K562 (cell line): Measurements from ENCODE around the gene NEK3. TPM values are rescaled to one million over a fixed set of nuclear protein-coding genes. Genes with fewer than 3 reads are reported as not detected.

ENCODE experiments used
- ARID1B ChIP-seq: fragments of 450-650 bp; IDR thresholded peaks from 2 replicates; pipeline ENCODE4 v1.6.1; 2016; ENCODE audit warnings: antibody characterized with exemption, mild to moderate bottlenecking, inconsistent platforms
- BRD4 ChIP-seq: fragments of 200-600 bp; sonication (generic); IDR thresholded peaks from 2 replicates; pipeline ENCODE4 v1.6.1; 2017; ENCODE audit warnings: inconsistent platforms
- CBFA2T3 ChIP-seq: fragments of 450-650 bp; IDR thresholded peaks from 2 replicates; pipeline ENCODE4 v1.6.1; 2017
- CBX3 ChIP-seq, 2 experiments: IDR thresholded peaks; 1 replicate in 1 of 2; 2 replicates in 1 of 2; pipeline ENCODE4 v1.6.1; 2012; ENCODE audit warnings: inconsistent platforms in 2 of 2, low read length in 2 of 2, borderline replicate concordance in 1 of 2, control low read depth in 1 of 2
- EP300 ChIP-seq: IDR thresholded peaks from 2 replicates; pipeline ENCODE4 v1.6.1; 2012; ENCODE audit warnings: low read length, improper control_type of control experiment
- EP400 ChIP-seq: fragments of 450-650 bp; IDR thresholded peaks from 2 replicates; pipeline ENCODE4 v1.6.1; 2017; ENCODE audit warnings: antibody characterized with exemption, mild to moderate bottlenecking, moderate library complexity
- EZH2 ChIP-seq: IDR thresholded peaks from 2 replicates; pipeline ENCODE4 v1.6.1; 2012; ENCODE audit warnings: low read depth, mild to moderate bottlenecking, inconsistent platforms, low read length, borderline replicate concordance
- KDM5B ChIP-seq: fragments of 200-600 bp; sonication (generic); IDR thresholded peaks from 2 replicates; pipeline ENCODE4 v1.6.1; 2012; ENCODE audit warnings: low read depth, mild to moderate bottlenecking, moderate library complexity, low read length, control low read depth, inconsistent platforms; ENCODE audit not compliant: insufficient replicate concordance
- MCM2 ChIP-seq: fragments of 450-650 bp; IDR thresholded peaks from 2 replicates; pipeline ENCODE4 v1.6.1; 2017; ENCODE audit warnings: low read depth, mild to moderate bottlenecking
- MED1 ChIP-seq: sonication (generic); formaldehyde crosslinking; IDR thresholded peaks from 2 replicates; pipeline ENCODE4 v1.8.1; 2023; ENCODE audit warnings: missing genetic modification reagents, borderline replicate concordance
- MTA2 ChIP-seq: fragments of 450-650 bp; IDR thresholded peaks from 2 replicates; pipeline ENCODE4 v1.6.1; 2016; ENCODE audit warnings: low read depth
- NCOA4 ChIP-seq: fragments of 450-650 bp; IDR thresholded peaks from 2 replicates; pipeline ENCODE4 v1.6.1; 2018; ENCODE audit warnings: mild to moderate bottlenecking; ENCODE audit not compliant: partially characterized antibody
- NR1H2 ChIP-seq: sonication (generic); formaldehyde crosslinking; IDR thresholded peaks from 2 replicates; pipeline ENCODE4 v1.4.0; 2020; ENCODE audit warnings: mild to moderate bottlenecking, missing genetic modification reagents
- POLR2AphosphoS5 ChIP-seq: IDR thresholded peaks from 2 replicates; pipeline ENCODE4 v1.6.1; 2011; ENCODE audit warnings: mild to moderate bottlenecking, low read depth, low read length, moderate library complexity; ENCODE audit not compliant: control insufficient read depth, insufficient read depth
- RBM34 ChIP-seq: fragments of 200-400 bp; formaldehyde crosslinking; IDR thresholded peaks from 2 replicates; pipeline ENCODE4 v1.6.1; 2018; ENCODE audit warnings: low read length, borderline replicate concordance; ENCODE audit not compliant: insufficient read depth
- SMARCA4 ChIP-seq: fragments of 450-650 bp; IDR thresholded peaks from 2 replicates; pipeline ENCODE4 v1.6.1; 2016
- TEAD4 ChIP-seq, 2 experiments: sonication (generic) in 1 of 2; formaldehyde crosslinking in 1 of 2; IDR thresholded peaks; 2 replicates each; pipeline versions ENCODE4 v1.6.1 to v1.8.0; 2012 to 2022; ENCODE audit warnings: borderline replicate concordance in 1 of 2, inconsistent platforms in 1 of 2, low read length in 1 of 2, mild to moderate bottlenecking in 1 of 2, missing genetic modification reagents in 1 of 2
- XRCC3 ChIP-seq: fragments of 450-650 bp; IDR thresholded peaks from 2 replicates; pipeline ENCODE4 v1.6.1; 2017; ENCODE audit warnings: mild to moderate bottlenecking, moderate library complexity
- ZNF175 ChIP-seq: fragments of 200-800 bp; sonication (Bioruptor generic); IDR thresholded peaks from 2 replicates; pipeline ENCODE4 v1.6.1; 2016; ENCODE audit warnings: low read depth, mild to moderate bottlenecking, missing genetic modification characterization, missing compliant biosample characterization
- ZNF239 ChIP-seq: fragments of 250-450 bp; sonication (Bioruptor Pico); IDR thresholded peaks from 2 replicates; pipeline ENCODE4 v1.4.0; 2020; ENCODE audit warnings: mild to moderate bottlenecking
- ZNF253 ChIP-seq: fragments of 250-450 bp; sonication (Bioruptor Pico); conservative IDR thresholded peaks from 2 replicates; pipeline ENCODE4 v1.6.1; 2021; ENCODE audit warnings: mild to moderate bottlenecking
- ZNF586 ChIP-seq: fragments of 450-650 bp; formaldehyde crosslinking; conservative IDR thresholded peaks from 2 replicates; pipeline ENCODE4 v1.4.0; 2020; ENCODE audit warnings: mild to moderate bottlenecking, moderate library complexity
- polyA plus RNA-seq, 8 experiments: library from polyadenylated mRNA; depleted of rRNA in 4 of 8; stranded (reverse) in 5 of 8; unstranded in 3 of 8; fragments of >200 nt; fragmentation: Nextera tagmentation in 2 of 8; fragmentation: Illumina TruSeq in 1 of 8; extraction: Ambion mirVana in 2 of 8; extraction: Trizol in 1 of 8; gene quantifications; 2 replicates each; pipeline versions ENCODE4 v1.2.1 to v1.2.3, GENCODE V29; 2011 to 2014; ENCODE audit warnings: inconsistent platforms in 1 of 8, missing spikeins in 1 of 8
- total RNA-seq, 7 experiments: library from RNA; depleted of rRNA in 6 of 7; stranded (reverse); fragments of >200 nt in 6 of 7; fragmentation: Illumina TruSeq in 2 of 7; extraction: Trizol in 2 of 7; gene quantifications; 2 replicates each; pipeline versions ENCODE4 v1.2.1 to v1.2.3, GENCODE V29; 2011 to 2021; ENCODE audit warnings: low replicate concordance in 1 of 7
- TF ChIP-seq, protein P1 (sequence below): fragments of 450-650 bp; IDR thresholded peaks from 2 replicates; pipeline ENCODE4 v1.6.1; 2018; ENCODE audit not compliant: partially characterized antibody
- TF ChIP-seq, protein P2 (sequence below), 2 experiments: fragments of 150-350 bp in 1 of 2; IDR thresholded peaks; 2 replicates each; pipeline ENCODE4 v1.6.1; 2012 to 2016; ENCODE audit warnings: low read depth in 2 of 2, low read length in 2 of 2, mild to moderate bottlenecking in 1 of 2, moderate library complexity in 1 of 2

Gene NEK3
- total and polyA plus RNA-seq, 9 of the 15 experiments (the other 6 are each of a cell fraction or from before 2014, with no cell fraction given): 6.2 to 11.0 (median 9.3) TPM

DNA sequence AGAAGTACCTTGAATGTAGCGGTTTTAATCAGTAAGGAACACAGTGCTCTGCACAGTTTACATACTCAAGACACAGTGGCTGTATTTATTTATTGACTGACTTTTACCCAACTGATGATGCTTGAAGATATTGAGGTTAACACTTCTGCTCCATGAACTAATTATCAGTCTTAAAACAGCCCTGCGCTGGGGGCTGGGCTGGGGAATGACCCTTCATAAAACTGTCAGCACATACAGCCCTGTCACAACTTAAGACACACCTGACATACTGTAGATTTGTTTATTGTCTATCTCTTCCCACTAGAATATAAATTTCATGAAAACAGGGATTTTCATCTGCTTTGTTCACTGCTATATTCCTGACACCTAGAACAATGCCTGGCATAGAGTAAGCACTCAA, 41.3 kb downstream of the NEK3 start (continued):
- TF ChIP-seq ZNF175 (CRISPR knock-in tag) (no peak), MTA2 (peak; percentile 38; the same call in 1 of the 2 replicates), KDM5B (no peak), POLR2AphosphoS5 (peak; percentile 30; the same call in 1 of the 2 replicates), EP400 (no peak), SMARCA4 (0 out of 2 replicates have a peak, but pooled peaks have one; percentile 35), BRD4 (no peak), RBM34 (no peak), ZNF253 (CRISPR knock-in tag) (no peak), CBX3 (IDR thresholded peaks at IDR 0.05; ENCODE audit: borderline replicate concordance in 1 of 2, low read length in 2 of 2) (no peak), EP300 (peak; percentile 56), ARID1B (peak; percentile 74), ZNF586 (no peak), TEAD4 (IDR thresholded peaks at IDR 0.05; ENCODE audit: low read length) (peak; percentile 70), TEAD4 (CRISPR knock-in tag; IDR thresholded peaks at IDR 0.05; ENCODE audit: borderline replicate concordance) (no peak), XRCC3 (no peak), MED1 (CRISPR knock-in tag) (no peak), NR1H2 (no peak), CBFA2T3 (peak; percentile 84), MCM2 (no peak), NCOA4 (no peak), ZNF239 (CRISPR knock-in tag) (no peak), EZH2 (no peak)
- TF ChIP-seq, protein P1, sequence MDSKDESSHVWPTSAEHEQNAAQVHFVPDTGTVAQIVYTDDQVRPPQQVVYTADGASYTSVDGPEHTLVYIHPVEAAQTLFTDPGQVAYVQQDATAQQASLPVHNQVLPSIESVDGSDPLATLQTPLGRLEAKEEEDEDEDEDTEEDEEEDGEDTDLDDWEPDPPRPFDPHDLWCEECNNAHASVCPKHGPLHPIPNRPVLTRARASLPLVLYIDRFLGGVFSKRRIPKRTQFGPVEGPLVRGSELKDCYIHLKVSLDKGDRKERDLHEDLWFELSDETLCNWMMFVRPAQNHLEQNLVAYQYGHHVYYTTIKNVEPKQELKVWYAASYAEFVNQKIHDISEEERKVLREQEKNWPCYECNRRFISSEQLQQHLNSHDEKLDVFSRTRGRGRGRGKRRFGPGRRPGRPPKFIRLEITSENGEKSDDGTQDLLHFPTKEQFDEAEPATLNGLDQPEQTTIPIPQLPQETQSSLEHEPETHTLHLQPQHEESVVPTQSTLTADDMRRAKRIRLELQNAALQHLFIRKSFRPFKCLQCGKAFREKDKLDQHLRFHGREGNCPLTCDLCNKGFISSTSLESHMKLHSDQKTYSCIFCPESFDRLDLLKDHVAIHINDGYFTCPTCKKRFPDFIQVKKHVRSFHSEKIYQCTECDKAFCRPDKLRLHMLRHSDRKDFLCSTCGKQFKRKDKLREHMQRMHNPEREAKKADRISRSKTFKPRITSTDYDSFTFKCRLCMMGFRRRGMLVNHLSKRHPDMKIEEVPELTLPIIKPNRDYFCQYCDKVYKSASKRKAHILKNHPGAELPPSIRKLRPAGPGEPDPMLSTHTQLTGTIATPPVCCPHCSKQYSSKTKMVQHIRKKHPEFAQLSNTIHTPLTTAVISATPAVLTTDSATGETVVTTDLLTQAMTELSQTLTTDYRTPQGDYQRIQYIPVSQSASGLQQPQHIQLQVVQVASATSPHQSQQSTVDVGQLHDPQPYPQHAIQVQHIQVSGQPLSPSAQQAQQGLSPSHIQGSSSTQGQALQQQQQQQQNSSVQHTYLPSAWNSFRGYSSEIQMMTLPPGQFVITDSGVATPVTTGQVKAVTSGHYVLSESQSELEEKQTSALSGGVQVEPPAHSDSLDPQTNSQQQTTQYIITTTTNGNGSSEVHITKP: no peak
- TF ChIP-seq, protein P2, sequence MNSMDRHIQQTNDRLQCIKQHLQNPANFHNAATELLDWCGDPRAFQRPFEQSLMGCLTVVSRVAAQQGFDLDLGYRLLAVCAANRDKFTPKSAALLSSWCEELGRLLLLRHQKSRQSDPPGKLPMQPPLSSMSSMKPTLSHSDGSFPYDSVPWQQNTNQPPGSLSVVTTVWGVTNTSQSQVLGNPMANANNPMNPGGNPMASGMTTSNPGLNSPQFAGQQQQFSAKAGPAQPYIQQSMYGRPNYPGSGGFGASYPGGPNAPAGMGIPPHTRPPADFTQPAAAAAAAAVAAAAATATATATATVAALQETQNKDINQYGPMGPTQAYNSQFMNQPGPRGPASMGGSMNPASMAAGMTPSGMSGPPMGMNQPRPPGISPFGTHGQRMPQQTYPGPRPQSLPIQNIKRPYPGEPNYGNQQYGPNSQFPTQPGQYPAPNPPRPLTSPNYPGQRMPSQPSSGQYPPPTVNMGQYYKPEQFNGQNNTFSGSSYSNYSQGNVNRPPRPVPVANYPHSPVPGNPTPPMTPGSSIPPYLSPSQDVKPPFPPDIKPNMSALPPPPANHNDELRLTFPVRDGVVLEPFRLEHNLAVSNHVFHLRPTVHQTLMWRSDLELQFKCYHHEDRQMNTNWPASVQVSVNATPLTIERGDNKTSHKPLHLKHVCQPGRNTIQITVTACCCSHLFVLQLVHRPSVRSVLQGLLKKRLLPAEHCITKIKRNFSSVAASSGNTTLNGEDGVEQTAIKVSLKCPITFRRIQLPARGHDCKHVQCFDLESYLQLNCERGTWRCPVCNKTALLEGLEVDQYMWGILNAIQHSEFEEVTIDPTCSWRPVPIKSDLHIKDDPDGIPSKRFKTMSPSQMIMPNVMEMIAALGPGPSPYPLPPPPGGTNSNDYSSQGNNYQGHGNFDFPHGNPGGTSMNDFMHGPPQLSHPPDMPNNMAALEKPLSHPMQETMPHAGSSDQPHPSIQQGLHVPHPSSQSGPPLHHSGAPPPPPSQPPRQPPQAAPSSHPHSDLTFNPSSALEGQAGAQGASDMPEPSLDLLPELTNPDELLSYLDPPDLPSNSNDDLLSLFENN (IDR thresholded peaks at IDR 0.05; ENCODE audit: low read depth in 2 of 2, low read length in 2 of 2): 0 out of 4 replicates have a peak, but pooled peaks of 1 of the 2 experiments have one; percentile 34
